ENCODE measurements around the gene EXOSC10. TPM values are rescaled to one million over a fixed set of nuclear protein-coding genes. Genes with fewer than 3 reads are reported as not detected.

EXOSC10 gene
- total and polyA plus RNA-seq, 2 experiments from 2014 or later: 55.5 to 72.9 TPM

DNA sequence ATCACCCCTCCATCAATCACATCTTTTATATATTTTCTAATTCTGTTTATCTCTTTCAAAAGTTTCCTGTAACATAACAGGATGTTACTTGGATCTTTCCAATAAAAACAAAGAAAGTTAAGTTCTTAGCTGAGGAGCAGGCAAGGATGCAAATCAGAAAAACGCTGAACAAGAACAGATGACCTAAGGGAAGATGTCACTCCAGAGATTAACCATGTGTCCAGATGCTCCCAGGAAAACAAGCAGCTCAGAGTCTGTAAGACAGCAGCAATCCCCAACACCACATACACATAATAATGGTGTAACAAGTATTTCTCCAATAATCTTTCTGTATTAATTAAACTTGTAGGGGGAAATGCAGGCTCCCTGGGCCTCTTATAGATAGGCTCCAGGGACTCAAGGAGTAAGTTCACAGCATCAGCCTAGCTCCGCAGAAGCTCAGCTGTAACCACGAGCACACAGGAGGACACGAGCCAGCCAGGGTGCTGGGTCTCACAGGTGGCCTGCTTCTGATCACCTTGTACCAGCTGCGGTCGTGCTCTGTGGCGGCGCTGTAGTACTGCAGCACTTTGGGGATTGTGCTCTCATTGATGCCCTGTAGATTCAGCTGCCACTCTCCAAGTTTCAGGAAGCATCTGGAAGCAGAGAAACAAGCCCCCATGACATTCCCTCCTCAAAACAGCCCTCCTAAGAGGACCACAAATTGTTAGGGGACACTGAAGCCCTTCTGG, 33.1 kb upstream of the EXOSC10 start:
- no peak for TF ChIP-seq EZH2 (IDR thresholded peaks at IDR 0.05; ENCODE audit: low read depth, unreplicated experiment)
- no peak for TF ChIP-seq JUNB (IDR thresholded peaks at IDR 0.05; ENCODE audit: unreplicated experiment)
- TF ChIP-seq, protein P1, sequence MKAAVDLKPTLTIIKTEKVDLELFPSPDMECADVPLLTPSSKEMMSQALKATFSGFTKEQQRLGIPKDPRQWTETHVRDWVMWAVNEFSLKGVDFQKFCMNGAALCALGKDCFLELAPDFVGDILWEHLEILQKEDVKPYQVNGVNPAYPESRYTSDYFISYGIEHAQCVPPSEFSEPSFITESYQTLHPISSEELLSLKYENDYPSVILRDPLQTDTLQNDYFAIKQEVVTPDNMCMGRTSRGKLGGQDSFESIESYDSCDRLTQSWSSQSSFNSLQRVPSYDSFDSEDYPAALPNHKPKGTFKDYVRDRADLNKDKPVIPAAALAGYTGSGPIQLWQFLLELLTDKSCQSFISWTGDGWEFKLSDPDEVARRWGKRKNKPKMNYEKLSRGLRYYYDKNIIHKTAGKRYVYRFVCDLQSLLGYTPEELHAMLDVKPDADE (IDR thresholded peaks at IDR 0.05): no peak
- H3K27ac ChIP-seq (ENCODE audit: low read depth): no peak overlapping the region
- no peaks in the 10 kb centered on the region for H3K79me2 ChIP-seq (replicated peaks; ENCODE audit: insufficient read depth)
- ATAC-seq (peak; percentile 57), DNase-seq (ENCODE audit: low spot score) (peak; percentile 20)
- Mint-ChIP-seq H3K9me3 (no peaks in the 10 kb centered on the region), H3K27ac (no peak overlapping the region), H3K36me3 (ENCODE audit: low read depth) (peaks cover 64% of the 10 kb centered on the region), H3K4me3 (no peak overlapping the region), H3K27me3 (ENCODE audit: insufficient read depth, low read depth, poor library complexity) (peaks cover 7% of the 10 kb centered on the region), H3K4me1 (no peaks in the 10 kb centered on the region)
- no peaks in the 10 kb centered on the region for H3K4me1 ChIP-seq (ENCODE audit: insufficient read depth)
- peaks cover 48% of the 10 kb centered on the region for H3K36me3 ChIP-seq (ENCODE audit: insufficient read depth)
- H3K4me2 ChIP-seq: no peak overlapping the region
- no peak overlapping the region for H2AFZ ChIP-seq
- no peaks in the 10 kb centered on the region for H3F3A ChIP-seq (replicated peaks; ENCODE audit: low read depth)
- H4K20me1 ChIP-seq (replicated peaks; ENCODE audit: insufficient read depth): no peaks in the 10 kb centered on the region
- H3K9me2 ChIP-seq (ENCODE audit: insufficient read depth): no peaks in the 10 kb centered on the region
- H3K4me3 ChIP-seq: no peak overlapping the region
- no peaks in the 10 kb centered on the region for H3K27me3 ChIP-seq (ENCODE audit: insufficient read depth)

GRCh38 chr1:11131816-11132215, 32.1 kb upstream of the EXOSC10 start:
- Mint-ChIP-seq H3K27ac (no peak overlapping the region), H3K4me1 (no peaks in the 10 kb centered on the region), H3K27me3 (ENCODE audit: insufficient read depth, low read depth, poor library complexity) (peaks cover 7% of the 10 kb centered on the region), H3K36me3 (ENCODE audit: low read depth) (peaks cover 70% of the 10 kb centered on the region), H3K9me3 (no peaks in the 10 kb centered on the region), H3K4me3 (no peak overlapping the region)
- ATAC-seq: no peak
- Histone ChIP-seq H3K4me3 (no peak overlapping the region), H3K27me3 (ENCODE audit: insufficient read depth) (no peaks in the 10 kb centered on the region), H3K4me2 (no peak overlapping the region), H3K79me2 (replicated peaks; ENCODE audit: insufficient read depth) (no peaks in the 10 kb centered on the region), H3F3A (replicated peaks; ENCODE audit: low read depth) (no peaks in the 10 kb centered on the region), H3K4me1 (ENCODE audit: insufficient read depth) (no peaks in the 10 kb centered on the region), H2AFZ (no peak overlapping the region), H3K9me2 (ENCODE audit: insufficient read depth) (no peaks in the 10 kb centered on the region), H3K36me3 (ENCODE audit: insufficient read depth) (peaks cover 51% of the 10 kb centered on the region), H3K27ac (ENCODE audit: low read depth) (no peak overlapping the region), H4K20me1 (replicated peaks; ENCODE audit: insufficient read depth) (no peaks in the 10 kb centered on the region)
- no peak for DNase-seq (ENCODE audit: low spot score)
- TF ChIP-seq EZH2phosphoT487 (IDR thresholded peaks at IDR 0.05; ENCODE audit: unreplicated experiment) (no peak), REST (IDR thresholded peaks at IDR 0.05; ENCODE audit: unreplicated experiment) (no peak), ZNF114 (CRISPR knock-in tag; IDR thresholded peaks at IDR 0.05) (no peak), ZNF331 (CRISPR knock-in tag; IDR thresholded peaks at IDR 0.05; ENCODE audit: low read depth) (no peak), POLR2AphosphoS5 (IDR thresholded peaks at IDR 0.05; ENCODE audit: low read depth) (no peak), STAT1 (IDR thresholded peaks at IDR 0.05; ENCODE audit: unreplicated experiment) (no peak), JUNB (IDR thresholded peaks at IDR 0.05; ENCODE audit: unreplicated experiment) (no peak)
- TF ChIP-seq, protein P1 (IDR thresholded peaks at IDR 0.05): no peak
